Endothelial cell of hepatic sinusoid (primary cell): ENCODE measurements around the gene GDPD1.
"Not testable (repeated sequence)": the region's sequence is repeated elsewhere in the genome, so short reads cannot be mapped to it uniquely, and the experiment has no call there.

Experiments used
- in situ Hi-C: cut with HindIII; loops from 2 replicates; pipeline ENCODE4 v1.10.0; 2017; ENCODE audit warnings: low sequenced_read_pairs

The GDPD1 gene

GRCh38 chr17:59220328-59221158 lies at the start of gene GDPD1:
Gene GDPD1 (plus strand): TSS chr17:59220511. CDS start chr17:59220610, 99 bp downstream.
- in situ Hi-C loops, result no loop called here

GRCh38 chr17:59172436-59173004 lies 47.8 kb upstream of the GDPD1 start:
- in situ Hi-C loops, result no loop called here

- in situ Hi-C loops, result no loop called here
Observed at GRCh38 chr17:59174671-59175070, 45.6 kb upstream of the GDPD1 start.

GRCh38 chr17:59175076-59175475 lies 45.2 kb upstream of the GDPD1 start:
- in situ Hi-C loops, result no loop called here

GRCh38 chr17:59178266-59178985 lies 41.9 kb upstream of the GDPD1 start:
- in situ Hi-C loops, result no loop called here

- in situ Hi-C loops, result not testable (repeated sequence)
Observed at GRCh38 chr17:59179601-59180000, 40.7 kb upstream of the GDPD1 start.

GRCh38 chr17:59180626-59181025 lies 39.7 kb upstream of the GDPD1 start:
- in situ Hi-C loops, result no loop called here

GRCh38 chr17:59181481-59181880 lies 38.8 kb upstream of the GDPD1 start:
- in situ Hi-C loops, result no loop called here

- in situ Hi-C loops, result no loop called here
Observed at GRCh38 chr17:59185997-59186396, 34.3 kb upstream of the GDPD1 start.

- in situ Hi-C loops, result no loop called here
Observed at GRCh38 chr17:59186850-59187249, 33.5 kb upstream of the GDPD1 start.

GRCh38 chr17:59190806-59191205 lies 29.5 kb upstream of the GDPD1 start:
- in situ Hi-C loops, result loop anchor here (5.0 kb wide), 1 partner anchor 59 kb away; no protein-coding TSS in a partner anchor

GRCh38 chr17:59193336-59193862 lies 26.9 kb upstream of the GDPD1 start:
- in situ Hi-C loops, result loop anchor here (5.0 kb wide), 1 partner anchor 61 kb away; no protein-coding TSS in a partner anchor

GRCh38 chr17:59199398-59199797 lies 20.9 kb upstream of the GDPD1 start:
- in situ Hi-C loops, result no loop called here

GRCh38 chr17:59202320-59202719 lies 18.0 kb upstream of the GDPD1 start:
- in situ Hi-C loops, result no loop called here

- in situ Hi-C loops, result no loop called here
Observed at GRCh38 chr17:59219370-59219769, 941 bp upstream of the GDPD1 start.

- in situ Hi-C loops, result no loop called here
Observed at GRCh38 chr17:59219992-59220327, 351 bp upstream of the GDPD1 start.

- in situ Hi-C loops, result no loop called here
Observed at GRCh38 chr17:59221159-59221847, 992 bp downstream of the GDPD1 start.

- in situ Hi-C loops, result no loop called here
Observed at GRCh38 chr17:59223813-59224212, 3.5 kb downstream of the GDPD1 start.

GRCh38 chr17:59228588-59228987 lies 8.3 kb downstream of the GDPD1 start:
- in situ Hi-C loops, result not testable (repeated sequence)

- in situ Hi-C loops, result no loop called here
Observed at GRCh38 chr17:59230764-59231163, 10.5 kb downstream of the GDPD1 start.

GRCh38 chr17:59234631-59235030 lies 14.3 kb downstream of the GDPD1 start:
- in situ Hi-C loops, result no loop called here
